UCSD-AML1 (cell line): Measurements from ENCODE around the gene SLC25A17.
"Not testable (repeated sequence)": the region's sequence is repeated elsewhere in the genome, so short reads cannot be mapped to it uniquely, and the experiment has no call there.

Experiments used
- DNase-seq: peaks from one replicate; lab custom pipeline; 2025; ENCODE audit not compliant: unreplicated experiment; lab: John Stamatoyannopoulos, UW

The SLC25A17 gene, protein sequence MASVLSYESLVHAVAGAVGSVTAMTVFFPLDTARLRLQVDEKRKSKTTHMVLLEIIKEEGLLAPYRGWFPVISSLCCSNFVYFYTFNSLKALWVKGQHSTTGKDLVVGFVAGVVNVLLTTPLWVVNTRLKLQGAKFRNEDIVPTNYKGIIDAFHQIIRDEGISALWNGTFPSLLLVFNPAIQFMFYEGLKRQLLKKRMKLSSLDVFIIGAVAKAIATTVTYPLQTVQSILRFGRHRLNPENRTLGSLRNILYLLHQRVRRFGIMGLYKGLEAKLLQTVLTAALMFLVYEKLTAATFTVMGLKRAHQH

DNA sequence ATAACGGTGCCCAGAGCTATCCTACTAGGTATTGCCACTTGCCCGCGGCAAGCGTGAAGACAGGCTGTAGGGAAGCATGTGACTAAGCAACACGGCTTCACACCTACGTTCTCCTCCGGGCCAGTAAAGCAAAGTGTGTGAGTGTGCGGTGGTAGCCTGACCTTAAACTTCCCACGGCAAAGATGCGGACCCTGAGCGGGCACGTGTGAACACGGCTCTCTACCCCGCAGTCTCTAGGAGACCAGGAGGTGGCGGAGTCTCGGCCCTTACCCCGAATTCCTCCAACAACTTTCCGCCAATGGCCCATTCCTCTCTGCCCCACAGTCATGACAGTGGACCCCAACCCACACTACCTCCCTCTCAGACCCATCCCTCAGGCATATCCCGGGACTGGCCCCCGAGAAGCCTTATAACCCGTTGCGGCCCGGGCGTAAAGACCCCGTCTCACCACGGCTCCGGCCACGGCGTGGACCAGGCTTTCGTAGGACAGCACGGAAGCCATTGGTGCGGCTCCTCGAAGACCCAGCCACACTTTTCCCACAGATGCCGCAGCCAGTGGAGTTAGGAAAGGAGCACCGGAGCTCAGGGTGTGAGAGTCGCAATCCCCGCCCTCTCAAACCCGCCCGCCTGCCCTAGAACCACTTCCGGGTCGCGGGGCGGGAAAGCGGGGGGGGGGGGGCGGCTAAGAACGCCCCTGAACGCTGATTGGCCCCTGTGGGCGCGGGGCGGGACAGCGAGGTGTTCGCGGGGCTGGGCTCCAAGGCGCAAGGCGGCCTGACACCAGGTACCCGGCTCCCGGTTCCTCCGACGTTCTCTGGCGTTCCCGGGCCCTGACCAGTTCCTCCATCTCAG is at the start of gene SLC25A17:
TSS of gene SLC25A17 (minus strand) at position 600 of the 852 bp plus-strand sequence. CDS start at position 502, 98 bp downstream.
- DNase-seq: peak; percentile 88

DNA sequence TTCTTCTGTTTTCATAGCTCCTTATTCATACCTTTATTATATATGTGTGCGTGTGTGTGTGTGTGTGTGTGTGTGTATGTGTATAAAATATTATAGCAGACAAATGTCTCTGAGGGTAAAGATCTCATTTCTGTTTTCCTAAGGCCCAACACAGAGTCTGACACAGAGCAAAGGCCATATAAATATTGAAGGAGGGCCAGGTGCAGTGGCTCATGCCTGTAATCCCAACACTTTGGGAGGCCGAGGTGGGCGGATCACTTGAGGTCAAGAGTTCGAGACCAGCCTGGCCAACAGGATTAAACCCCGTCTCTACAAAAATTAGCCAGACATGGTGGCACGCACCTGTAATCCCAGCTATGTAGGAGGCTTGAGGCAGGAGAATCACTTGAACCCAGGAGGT is 49.2 kb upstream of the SLC25A17 start:
- DNase-seq: not testable (repeated sequence)

DNA sequence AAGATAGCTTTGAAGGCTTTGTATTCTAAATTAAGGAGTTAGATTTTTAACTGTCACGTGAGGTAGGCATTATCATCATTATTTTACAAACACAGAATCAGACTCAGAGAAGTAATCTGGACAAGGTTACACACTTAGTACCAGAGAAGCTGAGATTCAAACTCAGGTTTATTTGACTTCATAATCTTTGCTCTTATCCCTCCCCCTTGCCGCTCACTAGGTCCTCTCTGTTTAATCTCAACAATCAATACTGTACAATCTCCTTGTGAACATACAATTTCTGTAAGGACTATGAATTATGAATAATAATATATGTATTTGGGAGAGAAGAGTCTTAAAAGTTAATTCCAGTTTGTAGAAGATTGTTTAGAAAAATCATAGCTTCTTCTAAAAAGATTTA is 48.0 kb upstream of the SLC25A17 start:
- DNase-seq: no peak

DNA sequence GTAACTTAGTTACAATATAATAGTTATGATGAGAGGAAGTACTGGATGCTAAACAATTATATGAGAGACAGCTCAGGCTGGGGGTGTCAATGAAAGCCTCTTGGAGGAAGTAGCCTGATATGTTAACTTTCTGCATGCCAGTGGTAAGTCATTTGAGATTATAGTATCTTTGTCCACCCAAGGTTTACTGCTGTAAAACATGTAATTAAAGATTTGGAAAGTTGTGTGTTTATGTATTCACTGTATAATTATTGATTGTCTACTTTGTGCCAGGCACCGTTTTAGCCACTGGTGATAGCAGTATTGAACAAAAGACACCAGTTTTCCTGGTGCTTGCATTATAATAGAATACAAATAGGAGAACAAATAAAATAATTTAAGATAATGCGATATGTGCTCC is 43.4 kb upstream of the SLC25A17 start:
- DNase-seq: no peak

DNA sequence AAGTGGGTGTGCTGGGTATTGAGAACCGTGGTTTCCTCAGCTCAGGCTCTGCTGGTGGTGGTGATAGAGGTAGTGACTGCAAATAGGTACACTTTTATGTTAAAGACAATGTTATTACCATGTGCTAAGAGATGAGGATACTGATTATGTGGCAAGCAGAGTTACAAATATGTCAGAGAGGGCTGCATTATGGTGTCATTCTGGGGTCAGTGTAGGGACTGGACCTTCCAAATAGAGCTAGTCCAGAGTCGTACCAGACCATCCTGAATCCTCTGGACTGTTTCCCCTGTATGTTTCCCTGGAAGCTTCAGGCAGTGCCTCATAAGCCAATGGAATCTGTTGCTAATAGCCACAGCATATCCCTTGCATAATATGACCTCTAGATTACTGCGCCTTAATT is 42.9 kb upstream of the SLC25A17 start, which contains the start of gene DNAJB7:
TSS of gene DNAJB7 (minus strand) at position 101 of the 400 bp plus-strand sequence. CDS start 119 bp downstream, outside the sequence.
- no peak for DNase-seq

DNA sequence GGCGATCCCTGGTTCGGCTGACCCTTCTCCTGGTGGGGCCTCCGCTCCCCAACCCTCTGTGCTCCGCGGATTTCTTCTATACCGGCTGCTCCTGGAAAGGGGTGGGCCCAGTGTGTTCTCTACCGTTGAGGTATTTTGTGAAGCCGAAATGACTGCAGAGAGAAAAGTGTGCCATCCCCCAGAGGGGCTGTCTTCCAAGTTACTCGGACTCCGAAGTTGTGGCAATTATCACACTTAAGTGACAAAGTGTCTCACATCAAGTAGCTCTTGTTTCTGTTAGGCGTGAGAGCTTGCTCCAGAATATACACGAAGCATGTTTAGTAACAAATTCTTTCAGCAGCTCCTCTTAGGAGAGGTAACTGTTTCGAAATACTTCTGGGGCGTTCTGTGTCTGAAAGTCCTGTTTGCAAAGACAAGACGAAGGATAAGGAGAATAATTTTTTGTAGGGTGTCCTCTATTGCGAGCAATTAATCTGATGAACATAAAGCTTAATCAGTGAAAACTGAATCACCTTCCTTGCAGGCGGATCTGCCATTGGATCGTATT is 38.2 kb upstream of the SLC25A17 start:
- no peak for DNase-seq

DNA sequence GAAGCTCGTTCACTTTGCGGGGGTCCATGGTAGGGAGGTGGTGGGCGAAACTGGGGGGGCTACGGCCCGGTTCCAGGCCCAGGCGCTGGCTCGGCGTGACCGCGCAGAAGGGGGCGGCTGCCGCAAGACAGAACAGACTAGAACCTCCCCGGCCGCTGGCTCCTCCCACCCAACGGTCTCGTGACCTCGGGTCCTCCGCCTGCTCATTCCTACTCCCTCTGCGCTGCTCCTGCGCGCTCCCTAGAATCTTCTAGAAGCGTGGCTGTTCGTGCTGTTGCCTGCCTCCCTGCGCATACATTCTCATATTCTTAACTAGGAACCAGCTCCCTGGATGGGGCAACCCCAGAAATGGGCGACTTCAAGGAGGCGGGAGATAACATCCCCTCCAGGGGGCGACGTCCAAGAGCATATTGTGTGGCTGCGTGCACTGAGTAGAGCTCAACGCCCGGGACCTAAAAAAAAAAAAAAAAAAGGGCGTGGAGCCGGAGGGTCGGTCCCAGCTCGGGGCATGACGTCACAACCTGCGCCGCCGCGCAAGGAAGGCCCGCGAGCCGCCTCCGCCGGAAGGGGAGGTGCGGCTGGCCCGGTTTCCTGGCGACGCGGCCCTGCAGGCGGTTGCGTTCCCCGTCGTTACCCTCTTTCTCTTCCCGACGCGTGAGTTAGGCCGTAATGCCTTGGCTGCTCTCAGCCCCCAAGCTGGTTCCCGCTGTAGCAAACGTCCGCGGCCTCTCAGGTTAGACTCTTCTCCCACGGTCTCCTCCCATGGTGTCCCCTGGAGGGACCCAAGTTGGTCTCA is 37.6 kb upstream of the SLC25A17 start, which contains the start of the genes ST13 and XPNPEP3:
TSS of gene ST13 (minus strand) at position 127 of the 796 bp plus-strand sequence. CDS start at position 28, 99 bp downstream.
TSS of gene XPNPEP3 (plus strand) at position 636 of the 796 bp plus-strand sequence. CDS start at position 670, 34 bp downstream.
- DNase-seq: peak; percentile 97

DNA sequence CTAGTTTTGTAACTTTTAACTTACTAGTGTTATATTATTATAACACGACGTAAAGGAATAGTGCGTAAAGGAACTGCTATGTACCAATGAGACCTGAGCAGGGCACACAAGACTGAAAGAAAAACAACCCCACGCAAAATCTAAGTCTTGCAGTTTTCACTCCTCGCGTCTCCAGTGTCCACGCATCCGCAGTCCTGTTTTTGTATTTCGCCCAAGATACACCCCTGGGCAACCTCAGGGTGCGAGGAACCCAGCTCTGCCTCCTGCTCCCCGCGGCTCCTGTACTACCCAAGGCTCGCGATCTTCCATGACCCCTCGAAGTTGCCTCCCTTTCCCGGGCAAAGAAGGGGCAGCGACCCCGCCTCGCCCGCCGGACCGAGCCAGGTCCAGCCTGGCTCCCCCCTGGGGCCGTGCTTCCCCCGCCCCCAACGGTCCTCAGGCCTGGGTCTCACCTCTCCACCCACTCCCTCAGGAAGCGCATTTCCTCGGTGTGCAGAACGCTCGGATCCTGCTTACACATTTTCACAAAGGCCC is 36.9 kb upstream of the SLC25A17 start:
- peak; percentile 60 for DNase-seq

DNA sequence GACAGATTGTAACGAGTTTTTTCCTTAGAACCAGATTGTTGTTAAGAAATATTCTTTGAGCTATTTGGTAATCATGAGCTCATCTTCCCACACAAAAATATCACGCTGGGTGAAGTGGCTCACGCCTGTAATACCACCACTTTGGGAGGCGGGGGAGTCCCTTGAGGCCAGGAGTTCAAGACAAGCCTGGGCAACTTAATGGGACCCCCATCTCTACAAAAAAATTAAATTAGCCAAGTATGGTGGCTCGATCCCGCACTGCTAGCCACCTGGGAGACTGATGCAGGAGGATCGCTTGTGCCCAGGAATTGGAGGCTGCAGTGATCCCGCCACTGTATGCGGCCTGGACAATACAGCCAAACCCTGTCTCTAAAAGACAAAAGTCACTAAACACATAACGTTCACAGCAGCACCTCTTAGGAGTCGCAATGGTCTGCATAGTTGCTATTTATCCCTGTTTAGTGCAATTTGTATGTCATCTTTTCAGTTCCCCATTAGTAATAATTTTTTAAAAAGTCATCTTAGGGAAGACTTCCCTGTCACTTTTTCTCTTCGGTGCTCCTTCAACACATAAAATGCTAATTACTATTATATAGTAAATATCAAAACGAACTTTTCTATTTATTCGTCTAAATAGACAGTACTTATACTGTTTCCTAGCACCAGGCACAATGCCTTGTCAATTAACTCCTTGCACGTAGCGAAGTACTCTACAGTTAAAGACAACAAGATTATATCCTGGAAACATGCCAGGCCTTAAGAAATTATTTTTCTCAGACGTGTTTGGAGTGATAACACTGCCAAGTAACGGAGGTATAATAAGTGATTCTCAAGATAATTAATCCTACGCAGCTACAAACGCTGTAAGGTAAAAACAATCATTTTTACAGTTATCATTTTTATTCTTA is 36.2 kb upstream of the SLC25A17 start:
- no peak for DNase-seq

DNA sequence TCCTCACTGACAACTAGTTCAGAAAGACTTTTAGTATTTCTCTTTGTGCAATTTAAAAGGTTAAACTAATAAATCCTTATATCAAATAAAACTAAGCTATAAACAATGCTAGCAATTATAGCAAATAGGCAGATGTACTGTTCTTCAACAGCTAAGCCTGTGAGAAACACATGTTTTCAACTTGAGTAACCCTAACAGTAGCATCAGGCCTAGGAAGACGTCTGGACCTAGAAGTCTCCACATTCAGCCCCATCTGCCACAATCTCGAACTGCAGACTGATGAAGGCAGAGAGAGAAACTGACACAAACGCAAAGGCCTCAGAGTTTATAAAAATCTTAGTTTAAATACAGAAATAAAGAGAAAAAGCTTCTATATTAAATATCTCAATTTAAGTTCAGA is 34.8 kb upstream of the SLC25A17 start:
- DNase-seq: no peak

DNA sequence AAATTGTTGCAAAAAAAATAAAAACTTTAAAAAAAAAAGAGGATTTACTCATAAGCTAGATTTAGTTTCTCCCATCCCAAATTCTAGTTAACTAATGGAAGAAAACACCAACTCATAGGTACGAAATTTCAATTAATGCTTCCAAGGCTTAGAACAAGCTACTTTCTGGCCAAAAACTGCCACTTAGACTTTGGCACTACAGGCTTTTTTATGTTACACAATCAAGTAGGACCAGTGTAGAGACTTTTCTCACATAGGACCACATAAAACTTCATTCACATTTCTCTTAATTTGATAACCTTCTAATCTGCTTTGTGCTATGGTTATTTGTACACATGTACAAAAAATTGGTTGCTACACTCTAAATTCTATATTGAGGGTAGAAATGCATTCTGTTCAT is 34.2 kb upstream of the SLC25A17 start:
- DNase-seq: no peak

DNA sequence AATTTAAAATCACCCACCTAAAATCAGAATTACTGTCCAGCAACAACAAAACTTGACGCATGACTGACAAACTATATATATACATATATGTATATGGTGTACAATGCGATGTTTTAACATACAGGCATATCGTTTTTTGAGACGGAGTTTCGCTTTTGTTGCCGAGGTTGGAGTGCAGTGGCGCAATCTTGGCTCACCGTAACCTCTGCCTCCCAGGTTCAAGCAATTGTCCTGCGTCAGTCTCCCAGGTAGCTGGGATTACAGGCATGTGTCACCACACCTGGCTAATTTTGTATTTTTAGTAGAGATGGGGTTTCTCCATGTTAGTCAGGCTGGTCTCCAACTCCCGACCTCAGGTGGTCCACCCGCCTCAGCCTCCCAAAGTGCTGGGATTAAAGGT is 26.7 kb upstream of the SLC25A17 start:
- DNase-seq: not testable (repeated sequence)

DNA sequence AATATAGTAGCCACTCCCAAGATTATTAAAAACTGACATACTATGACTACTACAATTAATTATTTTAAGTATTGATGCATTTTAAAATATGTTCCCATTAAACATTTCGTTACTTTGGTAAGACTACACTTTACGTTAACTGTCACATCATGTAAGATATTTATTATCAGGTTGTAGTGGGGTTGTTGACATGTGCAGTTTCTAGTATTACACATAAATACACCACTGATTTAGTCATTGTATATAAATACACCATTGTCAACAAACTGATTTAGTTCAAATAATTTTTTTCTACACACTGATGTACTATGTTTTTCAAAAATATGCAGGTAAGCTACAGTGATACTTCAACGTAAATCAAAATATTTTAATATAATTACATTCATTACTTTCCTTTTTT is 25.8 kb upstream of the SLC25A17 start:
- DNase-seq: no peak

DNA sequence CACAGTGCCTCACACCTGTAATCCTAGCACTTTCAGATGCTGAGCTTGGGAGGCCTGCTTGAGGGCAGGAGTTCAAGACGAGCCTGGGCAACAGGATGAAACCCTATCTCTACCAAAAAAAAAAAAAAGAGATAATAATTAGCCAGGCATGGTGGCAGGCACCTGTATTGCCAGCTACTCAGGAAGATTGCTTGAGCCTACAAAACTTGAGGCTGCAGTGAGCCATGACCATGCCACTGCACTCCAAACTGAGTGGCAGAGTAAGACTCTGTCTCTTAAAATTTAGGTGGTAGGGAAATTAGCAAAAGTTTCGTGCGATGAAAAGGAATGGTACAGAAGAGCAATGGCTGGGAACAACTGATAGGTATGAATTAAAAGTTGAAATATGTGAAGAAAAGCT is 19.3 kb upstream of the SLC25A17 start:
- DNase-seq: no peak

DNA sequence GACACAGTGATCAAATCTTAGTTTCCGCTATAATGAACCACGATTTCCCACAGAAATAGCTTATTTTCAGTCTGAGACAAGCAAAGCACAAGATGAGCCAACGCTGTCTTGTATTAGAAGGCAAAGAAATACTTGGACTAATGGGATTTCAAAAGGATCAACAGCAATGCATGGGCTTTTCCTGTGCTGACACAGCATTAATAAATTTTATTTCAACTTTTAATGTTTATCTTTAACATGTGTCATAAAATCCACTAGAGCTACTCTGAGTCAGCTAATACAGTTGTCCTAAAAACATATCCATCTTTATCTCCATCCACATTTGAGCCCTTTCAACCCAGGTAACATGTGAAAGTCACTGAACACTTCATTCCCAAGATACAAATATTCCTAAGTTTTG is 15.5 kb upstream of the SLC25A17 start:
- DNase-seq: no peak

DNA sequence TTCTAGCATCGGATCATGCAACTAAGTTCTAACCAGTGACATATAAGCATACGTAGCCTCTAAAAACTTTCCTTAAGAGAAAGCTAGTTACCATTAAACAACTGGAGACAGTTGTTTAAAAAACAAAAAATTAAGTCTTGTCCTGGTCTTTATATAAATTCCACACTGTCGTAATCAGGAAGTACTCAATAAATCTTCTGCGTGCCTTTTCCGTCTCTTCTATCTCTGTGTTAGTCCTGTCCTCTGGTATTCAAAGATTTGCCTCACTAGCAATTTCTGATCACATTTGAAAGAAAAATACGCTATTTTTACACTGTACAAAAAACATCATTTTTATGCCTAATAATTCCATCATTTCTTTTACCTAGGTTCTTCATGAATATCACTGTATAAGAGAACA is 10.0 kb upstream of the SLC25A17 start:
- DNase-seq: no peak

DNA sequence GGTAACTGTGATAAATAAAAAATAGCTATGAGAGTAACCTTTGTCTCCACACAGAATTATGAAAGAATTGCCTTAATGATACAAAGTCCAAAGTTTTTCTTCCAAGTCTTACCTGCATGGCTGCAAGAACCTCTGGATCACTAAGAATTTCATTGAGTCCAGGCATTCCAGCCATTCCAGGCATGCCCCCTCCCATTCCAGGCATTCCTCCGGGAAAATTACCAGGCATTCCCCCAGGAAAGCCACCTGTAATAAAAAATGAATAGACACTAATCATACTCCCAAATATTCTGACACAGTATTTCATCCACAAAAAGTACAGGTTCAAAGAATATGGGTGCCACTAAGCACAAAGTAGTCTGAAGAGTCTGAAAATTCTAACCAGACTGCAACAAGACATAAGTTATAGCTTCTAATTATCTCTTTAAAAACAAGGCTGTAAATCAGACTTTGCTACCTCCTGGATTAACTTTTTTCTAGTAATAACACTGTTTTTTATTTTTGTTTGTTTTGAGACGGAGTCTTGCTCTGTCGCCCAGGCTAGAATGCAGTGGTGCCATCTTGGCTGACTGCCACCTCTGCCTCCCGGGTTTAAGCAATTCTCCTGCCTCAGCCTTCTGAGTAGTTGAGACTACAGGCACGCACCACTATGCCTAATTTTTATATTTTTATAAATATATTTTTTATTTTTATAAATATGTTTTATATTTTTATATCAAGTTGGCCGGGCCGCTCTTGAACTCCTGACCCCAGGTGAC is 8.0 kb upstream of the SLC25A17 start:
- no peak for DNase-seq

DNA sequence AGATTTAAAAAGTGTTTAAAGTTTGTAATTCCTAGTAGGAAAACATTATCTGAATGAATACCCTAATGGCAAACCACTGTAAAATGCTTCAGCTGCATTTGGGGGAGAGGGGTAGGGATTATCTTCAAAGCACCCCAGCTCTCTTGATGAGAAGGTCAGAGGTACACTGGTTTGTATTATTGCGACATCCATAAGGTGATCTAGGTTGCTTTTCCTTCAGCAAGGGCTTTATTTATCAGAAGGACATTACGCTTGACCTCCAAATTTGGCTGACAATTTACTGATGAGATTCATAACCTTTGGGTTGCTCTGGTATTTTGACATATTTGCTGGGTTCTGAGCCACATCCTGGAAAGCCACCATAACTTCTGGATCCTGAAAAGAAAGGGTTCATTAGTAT is 7.1 kb upstream of the SLC25A17 start:
- DNase-seq: not testable (repeated sequence)

DNA sequence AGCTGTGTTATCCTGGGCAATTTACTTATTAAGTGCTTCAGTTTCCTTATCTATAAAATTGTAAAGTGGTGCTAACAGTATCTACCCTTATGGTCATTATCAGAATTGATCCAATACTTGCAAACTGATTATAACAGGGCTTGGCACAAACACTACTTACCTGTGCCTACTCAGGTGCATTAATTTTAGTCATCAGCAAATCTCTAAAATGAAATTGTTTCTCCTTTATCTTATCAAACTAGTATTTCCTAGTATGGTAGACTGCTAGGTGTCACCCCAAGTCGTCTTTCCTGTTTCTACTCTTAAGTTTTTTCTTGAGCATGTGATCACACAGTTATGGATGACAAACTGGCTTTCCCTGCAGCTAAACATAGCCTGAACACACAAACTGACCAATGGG is 4.3 kb upstream of the SLC25A17 start:
- no peak for DNase-seq
